HepG2 (cell line): ENCODE measurements around the gene NUDT2.

Experiments
- ATRX ChIP-seq: sonication (generic); formaldehyde crosslinking; IDR thresholded peaks from 2 replicates; pipeline ENCODE4 v1.4.0; 2020; ENCODE audit warnings: missing genetic modification reagents, borderline replicate concordance
- CEBPB ChIP-seq: IDR thresholded peaks from 2 replicates; pipeline ENCODE4 v1.6.1; 2011; ENCODE audit warnings: low read depth, low read length, improper control_type of control experiment, borderline replicate concordance
- CTCF ChIP-seq: sonication (generic); formaldehyde crosslinking; IDR thresholded peaks from 2 replicates; pipeline ENCODE4 v1.5.0; 2020; ENCODE audit warnings: mild to moderate bottlenecking, missing genetic modification reagents, moderate library complexity
- GTF2F1 ChIP-seq: fragments of 150-350 bp; IDR thresholded peaks from 2 replicates; pipeline ENCODE4 v1.6.1; 2014; ENCODE audit warnings: low read length
- JUN ChIP-seq: sonication (generic); formaldehyde crosslinking; IDR thresholded peaks from 2 replicates; pipeline ENCODE4 v1.4.0; 2020; ENCODE audit warnings: mild to moderate bottlenecking, missing genetic modification reagents
- POLR2A ChIP-seq, 2 experiments: IDR thresholded peaks; 2 replicates each; pipeline ENCODE4 v1.6.1; 2011; ENCODE audit warnings: low read depth in 2 of 2, low read length in 2 of 2, mild to moderate bottlenecking in 1 of 2, moderate library complexity in 1 of 2; ENCODE audit not compliant: insufficient read depth in 1 of 2
- SIN3A ChIP-seq: IDR thresholded peaks from 2 replicates; pipeline ENCODE4 v1.6.1; 2011; ENCODE audit warnings: low read depth, mild to moderate bottlenecking, control low read depth, low read length, borderline replicate concordance
- SKI ChIP-seq: fragments of 450-650 bp; IDR thresholded peaks from one replicate; pipeline ENCODE4 v1.6.1; 2018; ENCODE audit warnings: mild to moderate bottlenecking; ENCODE audit not compliant: partially characterized antibody
- SMARCE1 ChIP-seq: fragments of 450-650 bp; IDR thresholded peaks from 2 replicates; pipeline ENCODE4 v1.6.1; 2017; ENCODE audit warnings: borderline replicate concordance
- XRCC5 ChIP-seq: fragments of 200-400 bp; formaldehyde crosslinking; optimal IDR thresholded peaks from 2 replicates; pipeline ENCODE3; 2017; ENCODE audit warnings: mild to moderate bottlenecking, low read length
- ZZZ3 ChIP-seq: sonication (generic); formaldehyde crosslinking; IDR thresholded peaks from 2 replicates; pipeline ENCODE4 v1.4.0; 2020; ENCODE audit warnings: missing genetic modification reagents, mild to moderate bottlenecking, borderline replicate concordance
- TF ChIP-seq, protein P1 (sequence below): sonication (generic); formaldehyde crosslinking; IDR thresholded peaks from 2 replicates; pipeline ENCODE4 v1.4.0; 2020; ENCODE audit warnings: missing genetic modification reagents

GRCh38 chr9:34383904-34384303 is 54.5 kb downstream of the NUDT2 start:
- no peak for TF ChIP-seq JUN (CRISPR knock-in tag)
- TF ChIP-seq, protein P1, sequence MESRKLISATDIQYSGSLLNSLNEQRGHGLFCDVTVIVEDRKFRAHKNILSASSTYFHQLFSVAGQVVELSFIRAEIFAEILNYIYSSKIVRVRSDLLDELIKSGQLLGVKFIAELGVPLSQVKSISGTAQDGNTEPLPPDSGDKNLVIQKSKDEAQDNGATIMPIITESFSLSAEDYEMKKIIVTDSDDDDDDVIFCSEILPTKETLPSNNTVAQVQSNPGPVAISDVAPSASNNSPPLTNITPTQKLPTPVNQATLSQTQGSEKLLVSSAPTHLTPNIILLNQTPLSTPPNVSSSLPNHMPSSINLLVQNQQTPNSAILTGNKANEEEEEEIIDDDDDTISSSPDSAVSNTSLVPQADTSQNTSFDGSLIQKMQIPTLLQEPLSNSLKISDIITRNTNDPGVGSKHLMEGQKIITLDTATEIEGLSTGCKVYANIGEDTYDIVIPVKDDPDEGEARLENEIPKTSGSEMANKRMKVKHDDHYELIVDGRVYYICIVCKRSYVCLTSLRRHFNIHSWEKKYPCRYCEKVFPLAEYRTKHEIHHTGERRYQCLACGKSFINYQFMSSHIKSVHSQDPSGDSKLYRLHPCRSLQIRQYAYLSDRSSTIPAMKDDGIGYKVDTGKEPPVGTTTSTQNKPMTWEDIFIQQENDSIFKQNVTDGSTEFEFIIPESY (CRISPR knock-in tag) = no peak
- no peak for TF ChIP-seq CTCF (CRISPR knock-in tag)
- no peak for TF ChIP-seq ATRX
- TF ChIP-seq GTF2F1 = no peak
- TF ChIP-seq CEBPB = no peak
- no peak for TF ChIP-seq XRCC5
- TF ChIP-seq SKI = no peak
- no peak for TF ChIP-seq ZZZ3 (CRISPR knock-in tag)
- TF ChIP-seq SMARCE1 = no peak
- TF ChIP-seq POLR2A (IDR thresholded peaks at IDR 0.05; ENCODE audit: insufficient read depth in 1 of 2, low read depth in 2 of 2, low read length in 2 of 2) = no peak
- TF ChIP-seq SIN3A = no peak
